ENCODE data around the gene ADAMTS7. TPM values are rescaled to one million over a fixed set of nuclear protein-coding genes. Genes with fewer than 3 reads are reported as not detected.

The ADAMTS7 gene
- total and polyA plus RNA-seq, 2 of the 4 experiments (the other 2 are of a cell fraction): 1.4 to 12.6 TPM

DNA sequence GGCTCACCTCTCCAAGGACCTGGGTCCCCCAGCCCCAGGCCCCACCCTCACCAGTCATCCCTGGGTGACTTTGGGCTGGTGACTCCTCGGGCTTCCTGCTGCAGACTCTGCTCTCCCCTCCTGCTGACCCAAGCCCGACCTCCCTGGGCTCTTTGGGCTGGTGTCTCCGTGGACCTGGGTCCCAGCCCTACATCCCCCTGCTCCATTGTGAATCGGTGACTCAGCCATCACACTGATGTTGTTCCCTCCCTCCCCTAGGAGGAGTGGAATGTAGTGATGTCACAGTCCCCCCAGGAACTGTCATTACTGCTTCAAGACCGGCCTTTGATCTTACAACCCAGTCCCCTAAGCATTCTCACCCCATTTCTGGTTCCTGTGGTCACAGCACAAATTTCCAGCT is 83.7 kb downstream of the ADAMTS7 start:
- H3K9ac ChIP-seq (ENCODE audit: low read depth, low read length): no peak overlapping the region
- CTCF ChIA-PET: no interaction called here
- ATAC-seq (ENCODE audit: low read depth): no peak
- H2BK15ac ChIP-seq (ENCODE audit: low read depth, low read length): no peak overlapping the region
- H2BK5ac ChIP-seq (ENCODE audit: low read depth, low read length, poor library complexity, severe bottlenecking): no peak overlapping the region
- H4K8ac ChIP-seq (ENCODE audit: low read depth in 2 of 2, low read length in 2 of 2): no peak overlapping the region
- H2AK9ac ChIP-seq (replicated peaks; ENCODE audit: low read depth, low read length, poor library complexity): no peak overlapping the region
- H3K9me1 ChIP-seq (ENCODE audit: insufficient read depth, low read length): no peaks in the 10 kb centered on the region
- whole genome bisulfite sequencing, 2 experiments (ENCODE audit: extremely low coverage in 2 of 2, insufficient read length in 1 of 2): no CpG with 5 or more reads among the region's 5 CpGs
- no peak overlapping the region for H4K91ac ChIP-seq (ENCODE audit: insufficient read depth, low read depth, low read length)
- H2AK5ac ChIP-seq (ENCODE audit: low read depth, low read length): no peak overlapping the region; the same call in 1 of the 2 replicates
- no peak overlapping the region for H3K27ac ChIP-seq (ENCODE audit: insufficient read depth, low read length)
- DNase-seq: no peak
- H3K27me3 ChIP-seq (ENCODE audit: control insufficient read depth, insufficient read depth, low read length): peaks cover 21% of the 10 kb centered on the region
- no peak overlapping the region for H3K4me3 ChIP-seq (ENCODE audit: insufficient read depth, low read depth, low read length)
- no TSS peak for BruUV-seq (replicated peaks)
- H3K4me2 ChIP-seq (ENCODE audit: low read depth, low read length): no peak overlapping the region
- POLR2A ChIA-PET (ENCODE audit: unreplicated experiment): no interaction called here
- dilution Hi-C loops (cut with HindIII; ENCODE audit: low sequenced_read_pairs, unreplicated experiment): no loop called here
- H2BK20ac ChIP-seq (ENCODE audit: low read depth, low read length): no peak overlapping the region
- H2AFZ ChIP-seq (replicated peaks; ENCODE audit: low read length, poor library complexity): no peak overlapping the region
- H3K79me1 ChIP-seq (ENCODE audit: low read depth in 1 of 2, low read length in 2 of 2): no peaks in the 10 kb centered on the region
- no peak overlapping the region for H4K5ac ChIP-seq (ENCODE audit: low read depth, low read length)
- H3K56ac ChIP-seq (ENCODE audit: extremely low read depth, insufficient read depth, low read length): no peak overlapping the region
- H3K9me3 ChIP-seq (ENCODE audit: control insufficient read depth, insufficient read depth, low read length): no peaks in the 10 kb centered on the region
- H3K14ac ChIP-seq (replicated peaks; ENCODE audit: low read depth, low read length): no peak overlapping the region
- H4K20me1 ChIP-seq (ENCODE audit: insufficient read depth, low read length): no peaks in the 10 kb centered on the region
- TF ChIP-seq, protein P1, sequence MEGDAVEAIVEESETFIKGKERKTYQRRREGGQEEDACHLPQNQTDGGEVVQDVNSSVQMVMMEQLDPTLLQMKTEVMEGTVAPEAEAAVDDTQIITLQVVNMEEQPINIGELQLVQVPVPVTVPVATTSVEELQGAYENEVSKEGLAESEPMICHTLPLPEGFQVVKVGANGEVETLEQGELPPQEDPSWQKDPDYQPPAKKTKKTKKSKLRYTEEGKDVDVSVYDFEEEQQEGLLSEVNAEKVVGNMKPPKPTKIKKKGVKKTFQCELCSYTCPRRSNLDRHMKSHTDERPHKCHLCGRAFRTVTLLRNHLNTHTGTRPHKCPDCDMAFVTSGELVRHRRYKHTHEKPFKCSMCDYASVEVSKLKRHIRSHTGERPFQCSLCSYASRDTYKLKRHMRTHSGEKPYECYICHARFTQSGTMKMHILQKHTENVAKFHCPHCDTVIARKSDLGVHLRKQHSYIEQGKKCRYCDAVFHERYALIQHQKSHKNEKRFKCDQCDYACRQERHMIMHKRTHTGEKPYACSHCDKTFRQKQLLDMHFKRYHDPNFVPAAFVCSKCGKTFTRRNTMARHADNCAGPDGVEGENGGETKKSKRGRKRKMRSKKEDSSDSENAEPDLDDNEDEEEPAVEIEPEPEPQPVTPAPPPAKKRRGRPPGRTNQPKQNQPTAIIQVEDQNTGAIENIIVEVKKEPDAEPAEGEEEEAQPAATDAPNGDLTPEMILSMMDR (conservative IDR thresholded peaks at IDR 0.05; ENCODE audit: low read depth, low read length): no peak
- TF ChIP-seq MAZ (IDR thresholded peaks at IDR 0.05; ENCODE audit: borderline replicate concordance, low read depth, low read length) (no peak), RFX5 (IDR thresholded peaks at IDR 0.05; ENCODE audit: low read depth, low read length) (no peak), NFE2L2 (IDR thresholded peaks at IDR 0.05; ENCODE audit: low read depth, low read length) (no peak), MAFK (IDR thresholded peaks at IDR 0.05; ENCODE audit: low read depth, low read length) (no peak), RAD21 (IDR thresholded peaks at IDR 0.05; ENCODE audit: low read length) (no peak), BHLHE40 (IDR thresholded peaks at IDR 0.05; ENCODE audit: low read depth, low read length) (no peak), FOS (IDR thresholded peaks at IDR 0.05; ENCODE audit: low read depth, low read length) (no peak), CHD1 (IDR thresholded peaks at IDR 0.05; ENCODE audit: low read depth, low read length) (no peak), POLR2A (IDR thresholded peaks at IDR 0.05; ENCODE audit: low read depth, low read length) (no peak), CEBPB (IDR thresholded peaks at IDR 0.05; ENCODE audit: low read depth, low read length) (no peak), MXI1 (IDR thresholded peaks at IDR 0.05; ENCODE audit: borderline replicate concordance, low read depth, low read length) (no peak), RCOR1 (IDR thresholded peaks at IDR 0.05; ENCODE audit: insufficient replicate concordance, low read length) (no peak)
- TF ChIP-seq, protein P2, sequence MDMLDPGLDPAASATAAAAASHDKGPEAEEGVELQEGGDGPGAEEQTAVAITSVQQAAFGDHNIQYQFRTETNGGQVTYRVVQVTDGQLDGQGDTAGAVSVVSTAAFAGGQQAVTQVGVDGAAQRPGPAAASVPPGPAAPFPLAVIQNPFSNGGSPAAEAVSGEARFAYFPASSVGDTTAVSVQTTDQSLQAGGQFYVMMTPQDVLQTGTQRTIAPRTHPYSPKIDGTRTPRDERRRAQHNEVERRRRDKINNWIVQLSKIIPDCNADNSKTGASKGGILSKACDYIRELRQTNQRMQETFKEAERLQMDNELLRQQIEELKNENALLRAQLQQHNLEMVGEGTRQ (IDR thresholded peaks at IDR 0.05; ENCODE audit: low read depth, low read length): no peak
- TF ChIP-seq, protein P3, sequence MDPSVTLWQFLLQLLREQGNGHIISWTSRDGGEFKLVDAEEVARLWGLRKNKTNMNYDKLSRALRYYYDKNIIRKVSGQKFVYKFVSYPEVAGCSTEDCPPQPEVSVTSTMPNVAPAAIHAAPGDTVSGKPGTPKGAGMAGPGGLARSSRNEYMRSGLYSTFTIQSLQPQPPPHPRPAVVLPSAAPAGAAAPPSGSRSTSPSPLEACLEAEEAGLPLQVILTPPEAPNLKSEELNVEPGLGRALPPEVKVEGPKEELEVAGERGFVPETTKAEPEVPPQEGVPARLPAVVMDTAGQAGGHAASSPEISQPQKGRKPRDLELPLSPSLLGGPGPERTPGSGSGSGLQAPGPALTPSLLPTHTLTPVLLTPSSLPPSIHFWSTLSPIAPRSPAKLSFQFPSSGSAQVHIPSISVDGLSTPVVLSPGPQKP (IDR thresholded peaks at IDR 0.05; ENCODE audit: borderline replicate concordance, low read depth, low read length): no peak
- no peaks in the 10 kb centered on the region for H3K4me1 ChIP-seq (ENCODE audit: control insufficient read depth, insufficient read depth, low read length)
- intact Hi-C loops (cut with micrococcal nuclease): no loop called here
- H2BK120ac ChIP-seq (ENCODE audit: low read depth, low read length): no peak overlapping the region
- H3K23ac ChIP-seq (ENCODE audit: low read depth, low read length): no peak overlapping the region
- no peaks in the 10 kb centered on the region for H3K36me3 ChIP-seq (ENCODE audit: control insufficient read depth, insufficient read depth, low read length)
- no peak overlapping the region for H3K18ac ChIP-seq (ENCODE audit: low read depth, low read length)
- H3K4ac ChIP-seq (ENCODE audit: low read depth, low read length): no peak overlapping the region
- in situ Hi-C loops (cut with MboI; ENCODE audit: low sequenced_read_pairs): no loop called here

Data from IMR-90 (cell line).